ENCODE data around the gene TPCN2.

GRCh38 chr11:69009441-69010211 is 39.1 kb upstream of the TPCN2 start:
- TF ChIP-seq CTCF (IDR thresholded peaks at IDR 0.05), result no peak
- TF ChIP-seq POLR2A (IDR thresholded peaks at IDR 0.05), result no peak
